A673 (cell line): ENCODE results near the gene LRCH1. TPM values are rescaled to one million over a fixed set of nuclear protein-coding genes. Genes with fewer than 3 reads are reported as not detected.

Experiments
- BruUV-seq: library from RNA; stranded (reverse); fragments of 400-500 nt; replicated peaks from 2 replicates; lab custom pipeline; 2021; lab: Mats Ljungman, UMichigan
- CTCF ChIA-PET: fragments of 300-600 bp; sonication (Branson Sonifier 250); formaldehyde crosslinking; loops from one replicate; lab custom pipeline; 2022; ENCODE audit warnings: antibody characterized with exemption; lab: Charles Lee
- POLR2A ChIA-PET: fragments of 300-600 bp; sonication (Branson Sonifier 250); formaldehyde crosslinking; loops from one replicate; lab custom pipeline; 2022; ENCODE audit warnings: antibody characterized with exemption; ENCODE audit not compliant: low non-redundant PET; lab: Charles Lee
- DNase-seq: peaks from one replicate; pipeline ENCODE4 v3.0.0-alpha.2; 2015; ENCODE audit warnings: low spot score
- H3K27ac ChIP-seq: fragments of 200-600 bp; sonication (generic); 2 replicates; pipeline ENCODE4 v1.5.1; 2016; ENCODE audit warnings: mixed run types, low read depth, mild to moderate bottlenecking, mixed read lengths, antibody characterized with exemption, low read length; ENCODE audit not compliant: poor library complexity, severe bottlenecking
- H3K27me3 ChIP-seq: fragments of 200-600 bp; sonication (generic); replicated peaks from 2 replicates; pipeline ENCODE4 v1.6.1; 2017; ENCODE audit warnings: mixed run types, low read depth, mild to moderate bottlenecking, mixed read lengths, antibody characterized with exemption, low read length; ENCODE audit not compliant: insufficient read depth, poor library complexity
- H3K36me3 ChIP-seq: fragments of 200-600 bp; sonication (generic); 2 replicates; pipeline ENCODE4 v1.6.1; 2016; ENCODE audit warnings: mixed run types, mild to moderate bottlenecking, mixed read lengths, antibody characterized with exemption, low read length; ENCODE audit not compliant: insufficient read depth, poor library complexity, severe bottlenecking
- H3K4me1 ChIP-seq: fragments of 200-600 bp; sonication (generic); 2 replicates; pipeline ENCODE4 v1.6.1; 2017; ENCODE audit warnings: mixed run types, mild to moderate bottlenecking, mixed read lengths, antibody characterized with exemption, low read length; ENCODE audit not compliant: insufficient read depth, poor library complexity, severe bottlenecking
- H3K4me3 ChIP-seq: fragments of 200-600 bp; sonication (generic); 2 replicates; pipeline ENCODE4 v1.5.1; 2016; ENCODE audit warnings: low read depth, mixed run types, mild to moderate bottlenecking, mixed read lengths, low read length; ENCODE audit not compliant: poor library complexity, severe bottlenecking
- H3K9me3 ChIP-seq: fragments of 200-600 bp; sonication (generic); 2 replicates; pipeline ENCODE4 v1.6.1; 2016; ENCODE audit warnings: mixed run types, low read depth, mild to moderate bottlenecking, mixed read lengths, antibody characterized with exemption, low read length; ENCODE audit not compliant: poor library complexity, severe bottlenecking
- EZH2 ChIP-seq: fragments of 200-600 bp; sonication (generic); IDR thresholded peaks from 2 replicates; pipeline ENCODE4 v1.6.1; 2017; ENCODE audit warnings: borderline replicate concordance, low read depth, mild to moderate bottlenecking, mixed read lengths, antibody characterized with exemption, low read length; ENCODE audit not compliant: poor library complexity, severe bottlenecking
- intact Hi-C: fragments of 100-400 bp; cut with micrococcal nuclease; formaldehyde crosslinking; loops from one replicate; pipeline ENCODE4 v1.10.0; 2022; ENCODE audit not compliant: unreplicated experiment
- total RNA-seq: library from RNA; stranded (reverse); gene quantifications from 2 replicates; pipeline ENCODE4 v1.2.3, GENCODE V29; 2021
- TF ChIP-seq, protein P1 (sequence below): fragments of 300-800, 200-600 bp; sonication (generic); conservative IDR thresholded peaks from 2 replicates; pipeline ENCODE4 v1.5.1; 2017; ENCODE audit warnings: low read depth, mild to moderate bottlenecking, antibody characterized with exemption, low read length, moderate library complexity, mixed read lengths

Gene LRCH1
- total RNA-seq, 1 experiment from 2014 or later, result 25.3 TPM

DNA sequence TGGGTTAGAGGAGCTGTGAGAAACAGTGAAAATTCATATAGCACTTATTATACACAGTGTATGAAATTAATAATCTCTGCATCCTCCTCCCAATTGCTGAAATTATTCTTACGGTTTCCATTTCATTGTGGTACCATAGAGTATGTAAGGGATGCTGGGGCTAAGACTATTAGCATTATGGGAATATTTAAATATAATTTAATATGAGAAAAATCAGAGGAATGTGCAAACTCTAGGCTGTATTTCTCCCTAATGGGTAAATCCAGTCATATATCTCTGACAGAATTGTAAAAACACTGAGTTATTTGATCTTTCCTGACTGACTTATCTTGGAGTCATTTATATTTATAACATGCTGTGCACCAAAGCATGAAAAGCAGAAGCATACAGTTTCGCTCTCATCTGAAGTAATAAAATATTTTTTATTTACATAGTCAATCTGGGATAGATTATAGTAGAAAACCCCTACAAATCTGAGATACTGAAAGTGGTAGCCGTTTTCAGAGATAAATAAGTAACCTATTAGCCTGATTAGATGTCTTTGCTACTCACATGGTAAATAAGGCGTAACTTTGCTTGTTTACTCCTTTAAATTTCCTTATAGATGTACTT lies 34.9 kb downstream of the LRCH1 start:
- Histone ChIP-seq H3K9me3 (no peaks in the 10 kb centered on the region), H3K27me3 (no peaks in the 10 kb centered on the region), H3K36me3 (no peaks in the 10 kb centered on the region), H3K4me1 (peaks cover 85% of the 10 kb centered on the region), H3K4me3 (no peak overlapping the region), H3K27ac (no peak overlapping the region)
- no peak for TF ChIP-seq EZH2
- intact Hi-C loops, result no loop called here
- POLR2A ChIA-PET, result interaction anchor here (0.6 kb wide), 1 partner anchor 173 kb away, joined by 4 read pairs; no protein-coding TSS in a partner anchor
- CTCF ChIA-PET, result no interaction called here
- no TSS peak for BruUV-seq
- DNase-seq, result no peak

DNA sequence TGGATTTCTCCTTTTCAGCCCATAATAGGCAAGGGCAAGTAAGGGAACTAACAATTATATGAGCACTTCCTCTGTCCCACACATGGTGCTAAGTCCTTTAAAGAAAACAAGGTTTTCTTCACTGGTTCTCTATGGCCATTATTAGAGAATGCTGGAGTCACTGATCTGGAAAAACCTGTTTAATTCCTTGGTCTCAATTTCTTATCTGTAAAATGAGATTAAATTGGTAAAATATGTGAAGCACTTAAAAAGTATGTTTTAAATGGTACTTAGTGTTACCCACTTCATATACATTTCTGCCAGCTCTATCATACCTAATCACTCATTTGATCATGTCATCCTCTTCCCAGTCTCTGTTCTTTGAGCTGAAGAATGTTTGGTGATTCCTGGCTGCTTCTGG lies 39.4 kb downstream of the LRCH1 start:
- ChIA-PET CTCF (no interaction called here), POLR2A (no interaction called here)
- H3K27me3 ChIP-seq, result no peaks in the 10 kb centered on the region
- H3K9me3 ChIP-seq, result no peaks in the 10 kb centered on the region
- no peaks in the 10 kb centered on the region for H3K36me3 ChIP-seq
- H3K4me3 ChIP-seq, result no peak overlapping the region
- H3K27ac ChIP-seq, result no peak overlapping the region
- DNase-seq, result no peak
- peaks cover 76% of the 10 kb centered on the region for H3K4me1 ChIP-seq
- intact Hi-C loops, result no loop called here
- no TSS peak for BruUV-seq
- no peak for TF ChIP-seq EZH2
- TF ChIP-seq, protein P1, sequence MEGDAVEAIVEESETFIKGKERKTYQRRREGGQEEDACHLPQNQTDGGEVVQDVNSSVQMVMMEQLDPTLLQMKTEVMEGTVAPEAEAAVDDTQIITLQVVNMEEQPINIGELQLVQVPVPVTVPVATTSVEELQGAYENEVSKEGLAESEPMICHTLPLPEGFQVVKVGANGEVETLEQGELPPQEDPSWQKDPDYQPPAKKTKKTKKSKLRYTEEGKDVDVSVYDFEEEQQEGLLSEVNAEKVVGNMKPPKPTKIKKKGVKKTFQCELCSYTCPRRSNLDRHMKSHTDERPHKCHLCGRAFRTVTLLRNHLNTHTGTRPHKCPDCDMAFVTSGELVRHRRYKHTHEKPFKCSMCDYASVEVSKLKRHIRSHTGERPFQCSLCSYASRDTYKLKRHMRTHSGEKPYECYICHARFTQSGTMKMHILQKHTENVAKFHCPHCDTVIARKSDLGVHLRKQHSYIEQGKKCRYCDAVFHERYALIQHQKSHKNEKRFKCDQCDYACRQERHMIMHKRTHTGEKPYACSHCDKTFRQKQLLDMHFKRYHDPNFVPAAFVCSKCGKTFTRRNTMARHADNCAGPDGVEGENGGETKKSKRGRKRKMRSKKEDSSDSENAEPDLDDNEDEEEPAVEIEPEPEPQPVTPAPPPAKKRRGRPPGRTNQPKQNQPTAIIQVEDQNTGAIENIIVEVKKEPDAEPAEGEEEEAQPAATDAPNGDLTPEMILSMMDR, result no peak

DNA sequence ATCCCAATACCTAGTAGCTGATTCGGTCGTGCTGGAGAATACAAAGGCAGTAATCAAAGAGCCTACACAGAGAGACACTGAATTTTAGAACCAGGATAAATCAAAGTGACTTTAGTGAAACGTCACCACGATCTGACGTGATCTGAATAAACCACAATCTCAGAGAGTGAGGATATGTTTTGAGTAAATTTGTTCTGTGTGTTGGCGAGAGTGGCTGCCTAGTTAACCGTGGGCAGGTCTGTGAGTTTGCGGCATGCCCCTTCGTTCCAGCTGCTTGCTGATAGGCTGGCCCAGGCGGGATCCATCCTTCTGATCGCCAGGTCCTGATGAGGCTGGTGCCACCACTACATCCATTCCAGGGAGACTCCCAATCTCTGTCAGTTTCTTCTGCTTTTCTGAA lies 40.4 kb downstream of the LRCH1 start:
- Histone ChIP-seq H3K27me3 (no peaks in the 10 kb centered on the region), H3K4me1 (peaks cover 72% of the 10 kb centered on the region), H3K36me3 (no peaks in the 10 kb centered on the region), H3K27ac (no peak overlapping the region), H3K9me3 (no peaks in the 10 kb centered on the region), H3K4me3 (no peak overlapping the region)
- BruUV-seq, result no TSS peak
- TF ChIP-seq EZH2, result no peak
- TF ChIP-seq, protein P1, result no peak
- no peak for DNase-seq
- intact Hi-C loops, result no loop called here
- ChIA-PET POLR2A (no interaction called here), CTCF (no interaction called here)
